ENCODE results near the gene GIPR. TPM values are rescaled to one million over a fixed set of nuclear protein-coding genes. Genes with fewer than 3 reads are reported as not detected.

GIPR gene
- total RNA-seq, 1 experiment from 2014 or later, result 0.61 TPM

DNA sequence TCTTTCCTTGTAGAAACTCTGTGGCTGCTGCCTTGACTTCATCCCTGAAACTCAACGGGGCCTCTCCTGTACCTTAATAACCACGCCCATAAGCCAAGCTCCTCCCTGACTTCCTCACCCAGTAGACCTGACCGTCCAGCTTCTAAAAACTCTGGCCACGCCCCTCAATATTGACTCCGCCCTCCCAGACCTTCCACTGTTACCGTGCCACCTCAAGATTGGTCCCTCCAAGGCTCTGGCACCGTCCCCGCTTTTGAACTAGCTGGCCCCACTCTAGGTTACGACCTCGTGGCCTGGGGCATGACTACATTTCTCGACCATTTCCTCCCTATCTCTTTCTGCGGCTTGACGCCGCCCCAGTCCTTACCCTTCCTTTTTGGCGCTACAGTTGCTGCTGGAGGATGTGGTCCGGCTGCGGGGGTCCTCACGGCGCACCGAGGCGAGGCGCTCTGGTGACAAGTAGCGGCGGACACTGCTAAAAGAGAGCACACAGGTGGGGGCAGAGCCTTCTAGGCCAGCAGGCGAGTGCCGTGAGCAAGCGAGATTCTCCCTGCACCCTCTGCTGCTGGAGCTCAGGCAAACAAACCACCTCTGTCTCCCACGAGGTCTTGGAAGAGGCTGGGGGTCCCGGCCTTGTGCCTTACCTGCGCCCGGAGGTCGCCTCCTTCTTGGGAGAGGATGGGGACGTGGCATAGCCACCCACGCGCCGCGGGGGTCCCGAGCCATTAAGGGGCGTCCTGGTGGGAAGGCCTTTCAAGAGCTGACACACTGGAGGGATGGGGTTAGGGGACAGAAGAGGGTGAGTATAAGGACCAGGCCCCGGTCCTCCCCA is 26.5 kb upstream of the GIPR start:
- Histone ChIP-seq H3K14ac (ENCODE audit: insufficient read depth, low read length) (no peak overlapping the region; the same call in 1 of the 2 replicates), H2BK15ac (ENCODE audit: low read depth, low read length) (no peak overlapping the region), H4K20me1 (ENCODE audit: control insufficient read depth, insufficient read depth, insufficient read length) (no peaks in the 10 kb centered on the region), H3K4ac (ENCODE audit: low read depth, low read length) (no peak overlapping the region), H3K79me2 (ENCODE audit: insufficient read depth, low read length) (no peaks in the 10 kb centered on the region), H3K9ac (ENCODE audit: extremely low read depth, insufficient read length, low read length) (no peak overlapping the region), H3K4me1 (ENCODE audit: insufficient read depth, low read length) (peaks cover 3% of the 10 kb centered on the region; the same call in 1 of the 2 replicates), H3K56ac (ENCODE audit: insufficient read length, low read depth, low read length) (no peak overlapping the region), H4K91ac (ENCODE audit: insufficient read length, low read depth, low read length) (no peak overlapping the region), H3K18ac (ENCODE audit: insufficient read length, low read depth, low read length) (no peak overlapping the region), H3K23me2 (ENCODE audit: insufficient read length, low read depth, low read length, poor library complexity, severe bottlenecking) (peaks cover 21% of the 10 kb centered on the region), H3K23ac (ENCODE audit: insufficient read length, low read depth, low read length) (no peak overlapping the region), H2BK5ac (ENCODE audit: insufficient read length, low read length) (no peak overlapping the region), H2AK5ac (ENCODE audit: insufficient read length, low read length) (no peak overlapping the region), H3K9me3 (ENCODE audit: control insufficient read depth, low read depth, low read length) (no peaks in the 10 kb centered on the region), H3T11ph (ENCODE audit: low read length) (no peak overlapping the region), H3K27ac (ENCODE audit: insufficient read length, low read depth, low read length) (no peak overlapping the region), H3K27me3 (ENCODE audit: insufficient read depth, low read length) (no peaks in the 10 kb centered on the region), H2BK120ac (ENCODE audit: low read depth, low read length, poor library complexity, severe bottlenecking) (no peak overlapping the region), H3K79me1 (ENCODE audit: insufficient read depth, low read depth, low read length, poor library complexity, severe bottlenecking) (no peaks in the 10 kb centered on the region), H2AFZ (ENCODE audit: low read length) (peak overlapping the region; percentile 91), H4K5ac (ENCODE audit: insufficient read length, low read depth, low read length) (no peak overlapping the region), H2BK20ac (ENCODE audit: low read depth, low read length, poor library complexity, severe bottlenecking) (no peak overlapping the region), H2BK12ac (ENCODE audit: insufficient read length, low read depth, low read length) (no peak overlapping the region), H4K8ac (replicated peaks; ENCODE audit: insufficient read length, low read depth, low read length) (no peak overlapping the region), H3K4me2 (ENCODE audit: insufficient read depth, insufficient read length, low read length) (peak overlapping the region; percentile 90)
- peak; percentile 98 for DNase-seq
- no CpG with 5 or more reads among the region's 40 CpGs for WGBS (ENCODE audit: extremely low coverage, insufficient read length, low lambda C conversion rate)
- H3K27ac Mint-ChIP-seq, result peak overlapping the region; percentile 49 to 93 (median 85); a peak in 4 of 7 replicates
- peaks cover 37 to 49% of the 10 kb centered on the region in 2 experiments for H3K4me1 Mint-ChIP-seq
- peak overlapping the region; percentile 60 to 79 for H3K4me3 Mint-ChIP-seq
- peaks cover 8% of the 10 kb centered on the region for H3K27me3 Mint-ChIP-seq (ENCODE audit: low read depth)
- no peaks in the 10 kb centered on the region; a peak in 1 of 7 replicates for H3K36me3 Mint-ChIP-seq (ENCODE audit: insufficient read depth in 1 of 3, low read depth in 3 of 3)
- H3K9me3 Mint-ChIP-seq, result peaks cover 0 to 3% of the 10 kb centered on the region in 2 experiments; a peak in 2 of 5 replicates
- TF ChIP-seq, protein P1, sequence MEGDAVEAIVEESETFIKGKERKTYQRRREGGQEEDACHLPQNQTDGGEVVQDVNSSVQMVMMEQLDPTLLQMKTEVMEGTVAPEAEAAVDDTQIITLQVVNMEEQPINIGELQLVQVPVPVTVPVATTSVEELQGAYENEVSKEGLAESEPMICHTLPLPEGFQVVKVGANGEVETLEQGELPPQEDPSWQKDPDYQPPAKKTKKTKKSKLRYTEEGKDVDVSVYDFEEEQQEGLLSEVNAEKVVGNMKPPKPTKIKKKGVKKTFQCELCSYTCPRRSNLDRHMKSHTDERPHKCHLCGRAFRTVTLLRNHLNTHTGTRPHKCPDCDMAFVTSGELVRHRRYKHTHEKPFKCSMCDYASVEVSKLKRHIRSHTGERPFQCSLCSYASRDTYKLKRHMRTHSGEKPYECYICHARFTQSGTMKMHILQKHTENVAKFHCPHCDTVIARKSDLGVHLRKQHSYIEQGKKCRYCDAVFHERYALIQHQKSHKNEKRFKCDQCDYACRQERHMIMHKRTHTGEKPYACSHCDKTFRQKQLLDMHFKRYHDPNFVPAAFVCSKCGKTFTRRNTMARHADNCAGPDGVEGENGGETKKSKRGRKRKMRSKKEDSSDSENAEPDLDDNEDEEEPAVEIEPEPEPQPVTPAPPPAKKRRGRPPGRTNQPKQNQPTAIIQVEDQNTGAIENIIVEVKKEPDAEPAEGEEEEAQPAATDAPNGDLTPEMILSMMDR (conservative IDR thresholded peaks at IDR 0.05), result no peak

All from H9 (cell line).